Measurements from ENCODE around the gene ACADVL. TPM values are rescaled to one million over a fixed set of nuclear protein-coding genes. Genes with fewer than 3 reads are reported as not detected.
A peak's percentile ranks its signal among the peaks of the same experiment; 100 is the strongest.

The ACADVL gene
- total RNA-seq, 1 donor from 2014 or later, result 354 TPM

DNA sequence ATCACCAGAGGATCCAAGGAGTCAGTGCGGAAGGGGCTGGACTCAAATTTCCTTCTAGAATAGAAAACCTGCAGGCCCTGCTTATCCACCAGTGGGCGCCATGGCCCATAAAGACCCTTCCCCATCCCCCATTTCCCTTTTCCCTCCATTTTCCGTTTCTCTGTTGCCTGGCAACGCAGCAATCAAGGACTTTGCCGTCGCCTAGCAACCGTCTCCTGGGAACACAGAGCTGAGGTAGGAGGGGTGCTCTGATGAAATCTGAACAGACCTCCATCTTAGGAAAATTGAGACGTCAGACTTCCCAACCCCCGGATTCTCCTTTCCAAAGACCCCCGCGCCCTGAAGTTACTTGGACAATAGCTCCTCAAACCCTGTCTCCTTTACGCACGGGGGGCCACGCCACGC is 5.8 kb upstream of the ACADVL start:
- no peak for FAIRE-seq
- Histone ChIP-seq H3K4me3 (ENCODE audit: insufficient read depth, low read depth, low read length) (peak overlapping the region; percentile 69), H3K4me2 (ENCODE audit: low read length) (peak overlapping the region; percentile 92), H3K27me3 (ENCODE audit: insufficient read depth, low read length) (no peaks in the 10 kb centered on the region), H3K9me3 (ENCODE audit: insufficient read depth, low read depth, low read length) (no peaks in the 10 kb centered on the region), H3K4me1 (ENCODE audit: insufficient read depth, low read length) (peaks cover 36% of the 10 kb centered on the region), H3K36me3 (ENCODE audit: insufficient read depth, low read length) (no peaks in the 10 kb centered on the region), H3K27ac (ENCODE audit: low read depth, low read length) (peak overlapping the region; percentile 73), H3K9ac (ENCODE audit: low read length) (peak overlapping the region; percentile 76), H3K79me2 (ENCODE audit: insufficient read depth, low read length) (peaks cover 69% of the 10 kb centered on the region), H4K20me1 (ENCODE audit: insufficient read depth, low read length) (peaks cover 69% of the 10 kb centered on the region), H2AFZ (ENCODE audit: low read depth, low read length) (no peak overlapping the region)
- Mint-ChIP-seq H3K9me3 (ENCODE audit: unreplicated experiment) (no peaks in the 10 kb centered on the region), H3K4me1 (ENCODE audit: low read depth, unreplicated experiment) (peaks cover 28% of the 10 kb centered on the region), H3K36me3 (ENCODE audit: low read depth, unreplicated experiment) (peaks cover 12% of the 10 kb centered on the region), H3K4me3 (ENCODE audit: unreplicated experiment) (peak overlapping the region; percentile 84), H3K27ac (ENCODE audit: unreplicated experiment) (peak overlapping the region; percentile 99), H3K27me3 (ENCODE audit: low read depth, unreplicated experiment) (no peaks in the 10 kb centered on the region)
- peak; percentile 45 for TF ChIP-seq CTCF (IDR thresholded peaks at IDR 0.05; ENCODE audit: insufficient read depth, low read depth, low read length)
- no peak for TF ChIP-seq EZH2 (IDR thresholded peaks at IDR 0.05; ENCODE audit: insufficient read depth, low read length)
- peak; percentile 68 for DNase-seq (ENCODE audit: low read depth)

- no peaks in the 10 kb centered on the region for H3K27me3 Mint-ChIP-seq (ENCODE audit: low read depth, unreplicated experiment)
- TF ChIP-seq CTCF (IDR thresholded peaks at IDR 0.05; ENCODE audit: insufficient read depth, low read depth, low read length), result peak; percentile 37
- TF ChIP-seq EZH2 (IDR thresholded peaks at IDR 0.05; ENCODE audit: insufficient read depth, low read length), result no peak
- peak overlapping the region; percentile 84 for H3K4me3 Mint-ChIP-seq (ENCODE audit: unreplicated experiment)
- Histone ChIP-seq H3K27me3 (ENCODE audit: insufficient read depth, low read length) (no peaks in the 10 kb centered on the region), H3K4me1 (ENCODE audit: insufficient read depth, low read length) (peaks cover 37% of the 10 kb centered on the region), H3K4me2 (ENCODE audit: low read length) (peak overlapping the region; percentile 92), H2AFZ (ENCODE audit: low read depth, low read length) (no peak overlapping the region), H3K4me3 (ENCODE audit: insufficient read depth, low read depth, low read length) (peak overlapping the region; percentile 69), H3K9ac (ENCODE audit: low read length) (peak overlapping the region; percentile 76), H3K9me3 (ENCODE audit: insufficient read depth, low read depth, low read length) (no peaks in the 10 kb centered on the region), H3K27ac (ENCODE audit: low read depth, low read length) (peak overlapping the region; percentile 73), H4K20me1 (ENCODE audit: insufficient read depth, low read length) (peaks cover 63% of the 10 kb centered on the region), H3K36me3 (ENCODE audit: insufficient read depth, low read length) (no peaks in the 10 kb centered on the region), H3K79me2 (ENCODE audit: insufficient read depth, low read length) (peaks cover 63% of the 10 kb centered on the region)
- FAIRE-seq, result no peak
- peak overlapping the region; percentile 99 for H3K27ac Mint-ChIP-seq (ENCODE audit: unreplicated experiment)
- H3K4me1 Mint-ChIP-seq (ENCODE audit: low read depth, unreplicated experiment), result peaks cover 33% of the 10 kb centered on the region
- peaks cover 12% of the 10 kb centered on the region for H3K36me3 Mint-ChIP-seq (ENCODE audit: low read depth, unreplicated experiment)
- peak; percentile 88 for DNase-seq (ENCODE audit: low read depth)
- H3K9me3 Mint-ChIP-seq (ENCODE audit: unreplicated experiment), result no peaks in the 10 kb centered on the region
Observed at GRCh38 chr17:7214300-7215135, 5.2 kb upstream of the ACADVL start.

Measured in astrocyte (in vitro differentiated cells and primary cell).